Subcutaneous adipose tissue (tissue), 4 donors: ENCODE measurements around the gene DTL. TPM values are rescaled to one million over a fixed set of nuclear protein-coding genes. Genes with fewer than 3 reads are reported as not detected.

ENCODE experiments used
- total RNA-seq, 4 donors: library from RNA; depleted of rRNA; stranded (reverse); fragments of >200 nt; gene quantifications; one replicate each; pipeline ENCODE4 v1.1.0, GENCODE V29; 2016
- TF ChIP-seq, protein P1 (sequence below): fragments of 450-650 bp; IDR thresholded peaks from one replicate; pipeline ENCODE4 v1.5.1; 2016; ENCODE audit warnings: low read depth, mild to moderate bottlenecking, control low read depth, antibody characterized with exemption, moderate library complexity

The DTL gene
- total RNA-seq, 4 donors from 2014 or later = 0.33 to 1.3 (median 0.67) TPM

DNA sequence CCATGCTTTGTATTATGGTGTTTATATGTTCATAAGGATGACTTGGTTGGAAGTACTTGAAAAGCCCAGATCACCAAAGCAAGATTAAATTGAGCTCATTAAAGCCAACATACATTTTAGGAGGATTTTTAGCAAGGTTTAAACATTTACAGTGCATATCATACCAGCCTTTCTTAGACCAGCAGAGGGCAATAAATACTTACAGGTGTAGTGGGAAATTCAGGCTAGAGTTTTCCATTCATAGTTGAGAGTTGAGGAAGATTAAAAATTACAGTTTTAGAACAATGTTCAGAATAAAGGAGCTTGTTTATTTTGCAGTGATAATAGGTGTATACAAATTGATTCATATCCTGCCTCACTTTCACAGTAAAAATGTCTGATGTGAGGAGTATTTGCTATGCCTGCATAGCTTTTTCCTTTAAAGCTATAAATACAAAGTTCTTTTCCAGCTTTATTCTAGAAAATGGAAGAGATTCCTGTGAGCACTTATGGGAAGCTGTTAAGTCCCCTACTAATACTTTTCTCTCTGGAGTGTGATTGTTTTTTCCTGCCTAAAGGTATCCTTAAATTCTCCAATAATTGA lies 35.3 kb downstream of the DTL start:
- TF ChIP-seq, protein P1, sequence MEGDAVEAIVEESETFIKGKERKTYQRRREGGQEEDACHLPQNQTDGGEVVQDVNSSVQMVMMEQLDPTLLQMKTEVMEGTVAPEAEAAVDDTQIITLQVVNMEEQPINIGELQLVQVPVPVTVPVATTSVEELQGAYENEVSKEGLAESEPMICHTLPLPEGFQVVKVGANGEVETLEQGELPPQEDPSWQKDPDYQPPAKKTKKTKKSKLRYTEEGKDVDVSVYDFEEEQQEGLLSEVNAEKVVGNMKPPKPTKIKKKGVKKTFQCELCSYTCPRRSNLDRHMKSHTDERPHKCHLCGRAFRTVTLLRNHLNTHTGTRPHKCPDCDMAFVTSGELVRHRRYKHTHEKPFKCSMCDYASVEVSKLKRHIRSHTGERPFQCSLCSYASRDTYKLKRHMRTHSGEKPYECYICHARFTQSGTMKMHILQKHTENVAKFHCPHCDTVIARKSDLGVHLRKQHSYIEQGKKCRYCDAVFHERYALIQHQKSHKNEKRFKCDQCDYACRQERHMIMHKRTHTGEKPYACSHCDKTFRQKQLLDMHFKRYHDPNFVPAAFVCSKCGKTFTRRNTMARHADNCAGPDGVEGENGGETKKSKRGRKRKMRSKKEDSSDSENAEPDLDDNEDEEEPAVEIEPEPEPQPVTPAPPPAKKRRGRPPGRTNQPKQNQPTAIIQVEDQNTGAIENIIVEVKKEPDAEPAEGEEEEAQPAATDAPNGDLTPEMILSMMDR = no peak

DNA sequence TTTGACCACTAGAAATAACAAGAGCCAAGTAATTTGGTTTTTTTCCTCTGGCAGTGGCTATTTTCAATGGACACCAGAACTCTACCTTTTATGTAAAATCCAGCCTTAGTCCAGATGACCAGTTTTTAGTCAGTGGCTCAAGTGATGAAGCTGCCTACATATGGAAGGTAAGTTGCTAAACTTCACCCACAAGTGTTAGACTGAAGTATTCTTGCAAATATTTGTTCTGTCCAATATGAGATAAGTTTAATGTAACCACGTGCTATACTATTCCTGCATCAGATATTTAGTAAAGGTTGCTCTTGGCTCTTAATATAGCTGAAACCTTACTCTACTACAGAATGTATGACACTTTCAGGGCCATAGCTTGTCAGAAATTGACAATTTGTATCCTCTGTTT lies 36.5 kb downstream of the DTL start:
- TF ChIP-seq, protein P1 = no peak

DNA sequence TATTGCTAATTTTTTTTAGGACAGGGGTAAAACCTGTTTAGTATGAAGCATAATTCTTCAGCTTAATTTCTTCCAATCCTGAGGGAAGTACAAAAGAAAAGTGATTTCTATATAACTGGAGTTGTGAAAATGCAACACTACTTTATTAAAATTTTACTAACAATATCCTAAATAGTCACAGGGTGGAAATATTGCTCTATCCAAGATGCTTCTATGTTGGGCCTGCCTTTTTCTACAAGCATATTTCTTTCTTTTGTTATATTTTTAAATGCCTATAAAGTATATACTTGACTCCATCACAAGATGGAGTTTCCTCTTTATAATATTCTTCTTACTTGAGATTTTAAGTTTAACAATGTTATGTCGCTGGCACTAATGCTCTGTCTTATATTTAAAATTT lies 37.9 kb downstream of the DTL start:
- TF ChIP-seq, protein P1 = no peak

DNA sequence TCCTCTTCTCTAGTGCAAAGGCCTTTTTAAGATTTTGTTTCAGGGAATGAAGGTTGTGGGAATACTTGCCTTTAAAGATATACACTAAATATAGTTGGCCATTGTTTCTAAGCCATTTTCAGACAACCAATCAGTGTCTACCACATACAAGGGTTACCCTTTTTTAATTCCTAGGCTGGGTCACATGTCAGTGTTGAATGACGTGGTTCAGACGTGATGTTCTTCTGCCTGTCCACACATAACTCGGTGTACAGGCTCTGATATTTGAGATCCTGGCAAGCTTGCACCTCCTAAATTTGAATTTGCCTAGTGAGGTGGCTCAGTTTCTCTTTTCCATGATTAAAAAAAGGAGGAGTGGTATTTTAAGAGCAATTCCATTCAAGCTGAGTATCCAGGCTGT lies 38.8 kb downstream of the DTL start:
- TF ChIP-seq, protein P1 = no peak

DNA sequence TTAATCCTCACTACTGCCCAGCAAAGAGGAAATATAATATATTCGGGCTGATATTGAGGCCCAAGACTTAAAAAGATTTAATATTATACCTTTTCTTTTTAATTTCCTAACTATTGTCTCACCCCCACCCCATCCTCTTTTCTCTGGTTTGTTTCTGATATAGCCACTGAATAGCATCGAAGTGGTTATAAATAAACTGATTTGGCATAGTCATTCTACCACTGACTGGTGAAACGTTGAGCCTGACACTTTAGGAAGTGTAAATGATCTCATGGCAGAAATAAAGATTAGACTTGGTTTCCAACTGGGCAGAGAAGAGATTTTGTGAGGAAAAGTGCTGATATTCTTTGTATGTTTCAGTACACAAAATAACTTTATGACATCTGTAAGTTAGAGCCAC lies 39.3 kb downstream of the DTL start:
- TF ChIP-seq, protein P1 = no peak

DNA sequence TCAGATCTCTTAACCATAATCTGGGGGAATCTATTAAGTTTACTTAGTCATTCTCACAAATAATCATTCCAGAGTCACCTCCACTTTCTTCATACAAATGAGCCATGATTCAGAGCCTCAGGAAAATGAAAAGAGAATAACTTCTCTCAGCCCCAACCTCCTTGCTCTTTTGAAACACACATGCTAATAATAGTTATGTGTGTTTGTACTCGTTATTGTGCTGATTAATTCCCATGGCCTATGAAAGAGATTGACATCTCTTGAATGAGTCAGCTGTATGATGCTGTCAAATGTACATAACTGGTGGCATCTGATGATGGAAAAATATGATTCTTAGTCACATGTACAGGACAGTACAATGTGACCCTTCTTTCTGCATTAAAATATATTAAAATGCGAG lies 41.5 kb downstream of the DTL start:
- TF ChIP-seq, protein P1 = no peak

DNA sequence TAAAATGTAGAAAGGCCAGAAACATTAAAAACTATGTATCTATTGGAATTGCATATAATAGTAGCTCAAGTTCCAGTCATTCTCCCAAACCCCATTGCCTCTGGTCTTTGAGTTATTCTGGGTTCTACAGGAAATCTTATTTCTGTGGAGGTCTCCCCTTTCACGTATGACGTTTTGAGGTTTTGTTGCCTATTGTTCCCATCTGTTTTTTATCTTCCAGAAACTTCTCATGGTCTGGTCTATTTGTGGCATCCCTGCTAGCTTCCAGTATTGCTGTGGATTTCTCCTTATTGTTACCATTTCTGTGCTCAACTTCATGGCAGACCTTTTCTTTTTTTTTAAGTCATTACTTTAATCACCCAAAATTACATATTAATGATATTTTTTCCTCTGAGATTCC lies 43.3 kb downstream of the DTL start:
- TF ChIP-seq, protein P1 = no peak
